UCSD-AML1 (cell line): ENCODE data around the gene UBA5.

ENCODE experiments used
- DNase-seq: peaks from one replicate; lab custom pipeline; 2025; ENCODE audit not compliant: unreplicated experiment; lab: John Stamatoyannopoulos, UW

Gene UBA5

DNA sequence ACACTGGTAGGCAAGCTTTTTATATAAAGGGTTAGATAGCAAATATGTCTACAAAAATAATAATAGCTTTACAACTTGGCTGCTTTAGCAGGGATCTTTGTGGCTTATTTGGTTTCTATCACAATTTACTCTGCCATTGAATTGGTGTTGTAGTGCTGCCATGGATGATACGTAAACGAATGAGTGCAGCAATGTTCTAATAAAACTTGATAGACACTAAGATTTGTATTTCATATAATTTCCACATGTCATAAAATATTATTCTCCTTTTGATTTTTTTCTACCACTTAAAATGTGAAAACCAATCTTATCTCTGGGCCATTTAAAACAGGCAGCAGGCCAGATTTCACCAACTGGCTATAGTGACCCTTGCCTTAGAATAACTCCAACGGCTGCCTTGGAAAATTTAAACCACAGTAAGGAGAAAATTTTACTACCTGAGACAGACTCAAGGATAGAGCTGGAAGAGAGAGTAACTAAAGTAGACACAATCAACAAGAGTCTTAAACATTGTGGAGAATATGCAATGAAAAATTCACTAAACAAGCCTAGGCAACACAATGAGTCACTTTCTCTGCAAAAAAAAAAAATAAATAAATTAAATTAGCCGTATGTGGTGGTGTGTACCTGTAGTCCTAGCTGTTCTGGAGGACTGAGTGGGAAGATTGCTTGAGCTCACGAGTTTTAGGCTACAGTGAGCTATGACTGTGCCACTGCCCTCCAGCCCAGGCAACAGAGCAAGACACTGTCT is 54.0 kb downstream of the UBA5 start:
- DNase-seq, result no peak

DNA sequence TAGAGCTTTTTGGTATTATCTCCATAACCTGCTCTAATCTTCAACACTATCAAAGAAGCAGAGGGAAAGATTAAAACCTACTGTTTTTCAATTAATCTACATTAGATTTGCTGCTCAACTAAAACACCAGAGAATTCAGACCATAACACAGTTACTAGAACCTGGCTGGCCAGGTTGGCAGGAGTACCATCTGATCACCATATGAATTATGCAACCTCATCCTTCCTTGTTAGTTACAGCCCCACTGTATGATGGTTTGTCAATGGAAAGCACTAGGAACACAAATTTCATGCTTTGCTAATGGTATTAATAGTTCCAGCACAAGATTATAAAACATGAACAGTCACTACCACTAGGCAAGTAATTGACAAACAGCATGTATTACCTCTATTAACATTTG is 56.2 kb downstream of the UBA5 start:
- no peak for DNase-seq

DNA sequence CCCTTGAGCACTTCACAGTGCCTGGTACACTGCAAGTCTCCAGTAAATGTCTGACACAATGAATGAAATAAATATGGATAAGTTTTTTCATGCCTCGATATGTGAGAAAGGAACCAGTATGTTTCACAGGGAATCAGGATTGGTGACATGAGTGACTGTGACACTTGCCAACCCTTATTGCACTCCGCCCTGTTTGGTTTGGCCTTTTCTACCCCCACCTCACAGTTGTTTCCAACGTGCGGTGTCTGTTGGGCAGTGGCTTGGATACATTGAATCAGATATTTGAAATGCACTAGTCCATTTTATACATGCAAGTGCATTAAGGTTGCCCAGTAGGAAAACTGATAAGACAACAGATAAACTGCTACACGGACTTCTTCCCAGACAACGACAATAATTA is 60.1 kb downstream of the UBA5 start:
- DNase-seq, result no peak

DNA sequence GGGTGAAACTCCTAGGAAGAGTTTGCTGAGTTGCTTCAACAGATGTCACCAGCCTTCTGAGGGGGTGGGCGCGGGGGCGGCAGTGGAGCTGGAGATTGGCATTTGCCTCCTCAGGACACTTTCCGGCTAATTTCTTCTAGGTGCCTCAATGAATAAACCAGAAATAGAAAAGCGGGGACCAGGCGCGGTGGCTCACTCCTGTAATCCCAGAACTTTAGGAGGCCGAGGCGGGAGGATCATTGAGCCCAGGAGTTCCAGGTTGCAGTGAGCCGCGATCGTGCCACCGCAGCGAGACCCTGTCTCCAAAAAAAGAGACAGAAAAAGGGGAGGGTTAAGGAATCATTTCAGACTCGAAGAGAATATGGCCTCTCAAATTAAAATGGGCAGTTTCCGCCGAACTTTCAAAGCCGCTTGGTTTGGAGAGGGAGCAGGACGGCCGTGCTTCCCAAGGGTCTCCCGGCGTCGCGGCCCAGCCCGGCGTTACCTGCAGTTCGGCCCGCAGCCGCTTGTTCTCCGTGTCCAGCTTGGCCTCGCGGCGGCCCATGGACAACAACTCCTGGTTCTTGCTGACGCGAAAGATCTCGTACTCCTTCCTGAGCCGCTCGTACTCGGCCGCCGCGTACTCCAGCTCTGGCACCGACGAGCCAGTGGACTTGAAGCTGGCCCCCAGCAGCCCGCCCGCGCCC is 61.5 kb downstream of the UBA5 start:
- DNase-seq, result peak; percentile 71

DNA sequence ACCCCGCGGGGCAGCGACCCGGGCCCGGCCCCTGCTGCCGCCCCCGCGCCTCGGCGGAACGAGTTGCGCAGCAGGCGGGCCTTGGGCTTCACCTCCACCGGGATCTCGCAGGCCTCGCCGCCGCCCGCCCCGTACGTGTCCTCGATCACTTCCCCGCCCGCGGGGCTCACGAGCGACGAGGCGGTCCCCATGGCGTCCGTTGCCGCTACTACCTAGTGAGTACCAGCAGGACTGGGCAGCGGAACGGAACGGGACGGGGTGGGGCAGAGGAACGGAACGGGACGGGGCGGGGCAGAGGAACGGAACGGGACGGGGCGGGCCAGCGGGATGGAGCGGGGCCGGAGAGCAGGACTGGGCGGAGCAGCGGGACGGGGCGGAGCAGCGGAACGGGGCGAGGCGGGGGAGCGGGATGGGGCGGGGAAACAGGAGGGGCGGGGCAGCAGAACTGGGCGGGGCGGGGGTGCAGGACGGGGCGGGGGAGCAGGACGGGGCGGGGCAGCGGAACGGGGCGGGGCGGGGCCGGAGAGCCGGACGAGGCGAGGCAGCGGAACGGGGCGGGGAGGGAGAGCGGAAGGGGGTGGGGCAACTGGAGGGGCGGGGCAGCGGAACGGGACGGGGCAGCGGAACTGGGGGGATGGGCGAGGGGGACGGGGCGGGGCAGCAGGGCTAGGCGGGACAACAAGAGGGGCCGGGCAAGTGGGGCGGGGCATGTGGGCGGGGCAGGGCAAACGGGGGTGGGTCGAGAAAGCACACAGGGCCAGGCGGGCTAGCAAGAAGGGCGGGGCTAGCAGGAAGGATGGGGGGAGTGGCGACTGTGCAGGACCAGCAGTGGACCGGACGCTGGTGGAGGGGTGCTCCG is 62.3 kb downstream of the UBA5 start, which contains the start of gene NPHP3:
Gene NPHP3 (minus strand): TSS at position 245 of the 859 bp plus-strand sequence. CDS start 54 bp downstream, at position 191.
- peak; percentile 96 for DNase-seq

DNA sequence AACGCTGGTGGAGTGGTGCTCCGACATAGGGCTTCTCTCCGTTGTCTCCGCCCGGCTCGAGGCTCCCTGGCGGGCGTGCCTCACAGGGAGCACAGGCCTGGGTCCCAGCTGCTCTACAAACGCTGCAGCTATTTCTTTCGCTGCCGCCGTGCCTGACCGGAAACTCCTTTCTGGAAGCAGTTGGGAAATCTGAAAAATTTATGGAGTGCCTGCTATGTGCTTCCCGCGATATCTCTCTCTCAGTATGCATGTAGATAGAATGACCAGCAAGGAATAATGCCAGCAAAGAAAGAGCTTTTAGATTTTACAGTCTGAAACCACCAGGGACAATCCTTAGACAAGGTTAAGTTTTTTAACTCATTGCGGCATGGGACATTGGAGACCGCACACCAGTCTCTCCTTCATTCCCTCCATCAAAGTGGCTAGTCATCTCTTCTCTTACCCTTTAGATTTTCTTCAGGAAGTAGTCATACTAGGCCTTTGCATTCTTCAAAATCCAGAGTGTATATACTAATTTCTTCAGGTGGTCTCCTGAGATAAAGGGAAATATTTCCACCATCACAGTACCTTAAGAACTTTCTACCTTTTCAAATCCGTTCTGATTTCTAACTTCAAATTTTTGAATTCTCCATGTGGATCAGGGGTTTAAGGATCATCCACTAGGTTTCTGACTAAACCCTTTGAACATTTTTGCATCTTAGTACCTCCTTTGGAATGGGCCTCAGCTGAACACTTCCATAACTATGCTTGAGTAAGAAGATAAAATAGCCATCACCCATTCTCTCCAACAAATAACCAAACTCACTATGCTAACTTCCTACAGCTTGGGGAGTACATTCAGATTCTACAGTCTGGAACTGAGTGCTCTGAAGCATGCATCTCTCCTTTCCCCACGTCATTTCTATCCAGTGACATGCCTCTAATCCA is 63.2 kb downstream of the UBA5 start:
- DNase-seq, result no peak

DNA sequence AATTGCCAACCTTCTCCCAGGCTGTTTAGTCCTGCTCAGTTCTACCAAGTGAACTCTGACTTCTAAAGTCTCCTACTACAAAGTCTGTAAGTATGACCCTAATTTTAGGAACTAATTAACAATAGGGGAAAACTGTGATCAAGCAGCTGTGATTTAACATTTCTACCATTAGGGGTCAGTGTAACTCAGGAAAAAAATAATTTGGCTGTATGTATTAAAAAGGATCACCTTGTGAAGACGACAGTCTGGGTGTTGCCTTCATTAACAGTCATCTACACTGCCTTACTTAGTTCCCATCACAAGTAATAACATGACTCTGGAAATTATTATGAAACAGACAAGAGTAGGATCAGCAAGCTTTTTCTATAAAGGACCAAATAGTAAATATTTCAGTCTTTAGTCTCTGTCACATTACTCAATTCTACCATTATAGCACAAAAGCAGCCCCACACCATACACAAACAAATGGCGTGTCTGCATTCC is 66.3 kb downstream of the UBA5 start:
- DNase-seq, result no peak
